GM21576 (cell line): ENCODE data around the gene HDLBP.

Source experiments
- ATAC-seq: cut with Tn5 transposase; IDR thresholded peaks from one replicate; pipeline ENCODE4 v1.9.1; 2021; ENCODE audit warnings: mild to moderate bottlenecking, moderate library complexity; ENCODE audit not compliant: unreplicated experiment

Gene HDLBP

DNA sequence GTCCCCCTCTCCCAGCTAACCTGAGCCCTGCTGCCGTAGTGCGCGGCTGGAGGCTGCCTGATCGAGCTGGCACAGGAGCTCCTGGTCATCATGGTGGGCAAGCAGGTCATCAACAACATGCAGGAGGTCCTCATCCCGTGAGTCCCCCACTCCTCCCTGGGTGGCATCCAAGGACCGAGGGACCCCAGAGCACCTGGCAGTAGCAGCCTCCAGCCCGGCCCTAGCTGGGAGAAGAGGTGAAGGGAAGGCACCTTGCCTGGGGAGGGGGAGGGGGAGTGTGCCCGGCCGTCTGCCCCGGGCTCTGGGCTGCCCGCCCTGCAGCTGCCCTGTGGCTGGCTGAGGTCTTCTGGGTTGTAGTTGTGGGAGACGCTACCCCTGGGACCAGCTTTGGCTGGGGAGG is 100.7 kb downstream of the HDLBP start:
- no peak for ATAC-seq

GRCh38 chr2:241214209-241214608 is 101.3 kb downstream of the HDLBP start:
- no peak for ATAC-seq

- ATAC-seq, result no peak
These were observed 101.9 kb downstream of the HDLBP start for GRCh38 chr2:241213567-241213966.

- no peak for ATAC-seq
These were observed 102.4 kb downstream of the HDLBP start for GRCh38 chr2:241213041-241213440.

- ATAC-seq, result no peak
These were observed 104.2 kb downstream of the HDLBP start for GRCh38 chr2:241211276-241211675.

- no peak for ATAC-seq
These were observed 106.2 kb downstream of the HDLBP start for GRCh38 chr2:241209271-241209670.

DNA sequence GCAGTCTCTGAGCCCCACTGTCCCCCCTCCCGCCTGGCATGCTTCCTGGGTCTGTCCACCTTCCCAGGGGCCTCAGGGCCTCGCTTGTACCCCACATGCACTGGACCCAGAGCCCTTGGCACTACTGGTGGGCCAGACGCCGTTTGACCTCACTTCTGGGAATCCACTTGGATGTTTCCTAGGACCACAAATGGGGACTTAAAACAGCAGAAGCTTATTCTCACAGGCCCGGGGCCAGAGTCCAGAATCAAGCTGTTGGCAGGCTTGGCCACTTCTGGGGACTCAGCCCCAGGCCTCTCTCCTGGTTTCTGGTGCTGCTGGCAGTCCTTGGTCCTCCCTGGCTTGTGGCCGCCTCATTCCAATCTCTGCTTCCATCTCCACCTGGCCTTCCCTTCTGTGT is 107.4 kb downstream of the HDLBP start:
- ATAC-seq, result no peak

GRCh38 chr2:241207641-241208040 is 107.8 kb downstream of the HDLBP start:
- ATAC-seq, result no peak

DNA sequence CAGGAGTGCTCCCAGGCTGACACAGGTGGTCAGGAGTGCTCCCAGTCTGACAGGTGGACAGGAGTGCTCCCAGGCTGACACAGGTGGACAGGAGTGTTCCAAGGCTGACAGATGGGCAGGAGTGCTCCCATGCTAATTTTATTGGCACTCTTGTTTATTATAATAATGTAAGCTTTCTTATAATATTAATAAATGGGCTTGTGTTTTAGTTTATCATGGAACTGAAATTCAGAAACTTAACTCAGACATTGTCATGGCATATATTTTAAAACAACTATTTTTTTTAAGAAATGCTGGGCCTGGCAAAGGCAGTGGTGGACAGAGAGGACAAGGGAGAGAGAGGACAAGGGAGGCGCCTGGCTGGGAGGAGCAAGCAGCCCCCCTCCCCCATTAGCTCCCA is 108.3 kb downstream of the HDLBP start:
- ATAC-seq, result no peak

- no peak for ATAC-seq
These were observed 110.4 kb downstream of the HDLBP start for GRCh38 chr2:241205086-241205485.

GRCh38 chr2:241204490-241204889 is 111.0 kb downstream of the HDLBP start:
- no peak for ATAC-seq

DNA sequence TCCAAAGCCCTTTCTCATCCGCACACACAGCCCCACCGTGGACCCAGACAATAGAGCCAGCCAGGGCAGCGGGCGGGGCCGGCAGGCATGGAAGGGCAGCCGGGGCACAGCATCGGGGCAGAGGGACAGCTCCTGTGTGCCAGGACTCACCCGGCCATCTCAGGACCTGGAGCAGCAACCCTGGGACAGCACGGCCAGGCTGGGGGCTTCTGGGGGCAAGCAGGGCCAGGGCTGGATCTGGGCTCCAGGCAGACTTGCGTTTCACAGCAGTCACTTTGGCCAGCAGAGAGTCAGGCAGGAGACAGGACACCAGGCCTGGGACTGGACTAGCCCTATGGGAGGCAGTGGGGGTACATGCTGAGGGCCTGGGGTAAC is 111.5 kb downstream of the HDLBP start:
- ATAC-seq, result no peak

- ATAC-seq, result no peak
These were observed 112.1 kb downstream of the HDLBP start for GRCh38 chr2:241203218-241204009.

- no peak for ATAC-seq
These were observed 112.8 kb downstream of the HDLBP start for GRCh38 chr2:241202681-241203080.

DNA sequence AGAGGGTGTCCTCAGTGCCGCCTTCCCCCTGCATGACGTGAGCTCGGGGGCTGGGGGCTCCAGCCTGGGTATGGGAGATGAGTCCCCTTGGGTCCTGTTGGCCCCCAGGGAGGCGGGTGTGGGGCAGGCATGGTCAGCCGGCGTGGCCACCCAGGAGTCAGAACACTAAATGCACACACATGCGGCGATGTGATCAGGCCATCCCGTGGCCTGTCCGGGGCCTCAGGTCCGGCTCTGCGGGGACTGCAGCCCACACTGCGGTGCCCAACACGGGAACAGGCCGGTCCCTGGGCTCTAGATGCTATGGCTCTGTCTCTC is 113.2 kb downstream of the HDLBP start:
- no peak for ATAC-seq

GRCh38 chr2:241201445-241202267 is 113.8 kb downstream of the HDLBP start:
- ATAC-seq, result no peak

- no peak for ATAC-seq
These were observed 114.6 kb downstream of the HDLBP start for GRCh38 chr2:241200822-241201395.

DNA sequence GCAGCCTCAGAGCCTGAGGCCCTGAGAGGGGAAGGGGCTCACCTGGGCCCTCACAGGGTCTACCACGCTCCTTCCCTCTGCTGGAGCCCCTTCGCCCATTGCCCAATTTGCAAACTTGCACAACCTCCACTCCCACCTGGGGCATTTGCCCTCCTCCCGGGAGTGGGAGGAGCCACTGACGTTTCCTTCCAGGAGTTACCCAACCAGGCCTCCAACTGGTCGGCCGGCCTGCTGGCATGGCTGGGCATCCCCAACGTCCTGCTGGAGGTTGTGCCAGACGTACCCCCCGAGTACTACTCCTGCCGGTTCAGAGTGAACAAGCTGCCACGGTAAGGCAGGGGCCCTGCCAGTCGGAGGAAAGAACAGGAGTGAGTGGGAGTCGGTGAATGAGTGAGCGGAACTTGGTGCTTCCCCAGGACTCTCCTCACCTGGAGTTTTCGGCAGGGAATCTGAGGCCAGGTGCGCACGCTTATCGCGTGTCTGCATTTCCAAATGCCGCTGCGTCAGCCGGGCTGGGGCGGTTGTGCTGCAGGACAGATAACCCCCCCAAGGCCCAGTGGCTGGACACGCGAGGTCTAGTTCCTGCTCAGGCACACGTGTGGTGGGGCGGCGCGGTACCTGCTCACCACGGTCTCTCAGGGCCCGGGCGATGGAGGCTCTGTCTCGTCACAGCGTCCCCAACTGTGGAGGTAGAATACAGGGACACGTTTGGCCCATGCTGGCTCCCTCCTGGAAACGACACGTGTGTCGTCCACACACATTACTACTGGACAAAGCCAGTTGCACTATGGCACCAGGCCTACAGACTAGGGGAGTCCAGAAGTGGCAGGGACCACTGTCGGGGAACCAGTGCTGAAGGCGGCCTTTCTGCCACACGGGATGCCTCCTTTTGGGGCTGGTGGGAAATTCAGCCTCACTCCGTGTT is 115.3 kb downstream of the HDLBP start:
- ATAC-seq, result no peak

DNA sequence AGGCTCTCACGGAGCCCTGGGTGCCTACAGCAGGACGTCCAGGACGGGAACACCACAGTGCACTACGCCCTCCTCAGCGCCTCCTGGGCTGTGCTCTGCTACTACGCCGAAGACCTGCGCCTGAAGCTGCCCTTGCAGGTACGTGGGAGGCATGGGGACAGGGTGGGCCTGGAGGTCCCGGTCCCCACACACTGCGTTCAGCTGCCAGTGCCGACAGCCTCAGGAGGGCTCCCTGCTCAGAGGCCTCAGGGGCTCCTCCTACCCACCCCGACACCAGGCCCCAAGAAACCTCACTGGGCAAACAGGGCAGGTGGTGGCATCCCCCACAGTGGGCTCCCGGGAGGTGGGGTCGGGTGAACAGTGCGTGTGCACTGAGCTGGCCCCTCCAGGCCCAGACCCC is 116.2 kb downstream of the HDLBP start:
- ATAC-seq, result no peak

GRCh38 chr2:241198381-241199279 is 116.8 kb downstream of the HDLBP start:
- ATAC-seq, result no peak
